Loucy (cell line): Measurements from ENCODE around the gene RAB25.

Experiments used
- EZH2phosphoT487 ChIP-seq: fragments of 200-600 bp; IDR thresholded peaks from 2 replicates; pipeline ENCODE4 v1.6.1; 2018; ENCODE audit warnings: antibody characterized with exemption, mild to moderate bottlenecking, moderate library complexity, borderline replicate concordance
- TF ChIP-seq, protein P1 (sequence below): fragments of 200-600 bp; sonication (generic); conservative IDR thresholded peaks from 2 replicates; pipeline ENCODE4 v1.5.1; 2014; ENCODE audit warnings: mild to moderate bottlenecking, antibody characterized with exemption, low read length

DNA sequence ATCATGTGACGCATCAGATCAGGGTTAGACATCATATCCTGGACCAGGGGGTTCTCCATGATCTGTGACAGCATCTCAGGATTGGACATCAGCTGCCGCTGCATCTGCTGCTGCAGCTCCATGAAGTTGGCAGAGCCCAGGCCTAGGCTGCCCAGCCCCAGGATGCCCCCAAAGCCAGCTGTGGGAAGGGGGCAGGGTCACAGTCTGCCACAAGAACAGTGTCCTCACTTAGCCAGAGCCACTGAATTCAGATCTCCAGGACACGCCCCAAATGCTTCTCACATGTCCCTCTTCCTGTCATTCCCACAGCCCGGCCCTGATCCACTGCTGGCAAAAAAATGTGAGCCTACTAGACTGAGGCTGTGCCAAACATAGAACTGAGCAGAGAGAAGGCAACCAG, 10.6 kb upstream of the RAB25 start:
- TF ChIP-seq, protein P1, sequence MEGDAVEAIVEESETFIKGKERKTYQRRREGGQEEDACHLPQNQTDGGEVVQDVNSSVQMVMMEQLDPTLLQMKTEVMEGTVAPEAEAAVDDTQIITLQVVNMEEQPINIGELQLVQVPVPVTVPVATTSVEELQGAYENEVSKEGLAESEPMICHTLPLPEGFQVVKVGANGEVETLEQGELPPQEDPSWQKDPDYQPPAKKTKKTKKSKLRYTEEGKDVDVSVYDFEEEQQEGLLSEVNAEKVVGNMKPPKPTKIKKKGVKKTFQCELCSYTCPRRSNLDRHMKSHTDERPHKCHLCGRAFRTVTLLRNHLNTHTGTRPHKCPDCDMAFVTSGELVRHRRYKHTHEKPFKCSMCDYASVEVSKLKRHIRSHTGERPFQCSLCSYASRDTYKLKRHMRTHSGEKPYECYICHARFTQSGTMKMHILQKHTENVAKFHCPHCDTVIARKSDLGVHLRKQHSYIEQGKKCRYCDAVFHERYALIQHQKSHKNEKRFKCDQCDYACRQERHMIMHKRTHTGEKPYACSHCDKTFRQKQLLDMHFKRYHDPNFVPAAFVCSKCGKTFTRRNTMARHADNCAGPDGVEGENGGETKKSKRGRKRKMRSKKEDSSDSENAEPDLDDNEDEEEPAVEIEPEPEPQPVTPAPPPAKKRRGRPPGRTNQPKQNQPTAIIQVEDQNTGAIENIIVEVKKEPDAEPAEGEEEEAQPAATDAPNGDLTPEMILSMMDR: no peak
- no peak for TF ChIP-seq EZH2phosphoT487
